Measurements from ENCODE around the gene MAZ.
"Not testable (repeated sequence)": the region's sequence is repeated elsewhere in the genome, so short reads cannot be mapped to it uniquely, and the experiment has no call there.

The MAZ gene

DNA sequence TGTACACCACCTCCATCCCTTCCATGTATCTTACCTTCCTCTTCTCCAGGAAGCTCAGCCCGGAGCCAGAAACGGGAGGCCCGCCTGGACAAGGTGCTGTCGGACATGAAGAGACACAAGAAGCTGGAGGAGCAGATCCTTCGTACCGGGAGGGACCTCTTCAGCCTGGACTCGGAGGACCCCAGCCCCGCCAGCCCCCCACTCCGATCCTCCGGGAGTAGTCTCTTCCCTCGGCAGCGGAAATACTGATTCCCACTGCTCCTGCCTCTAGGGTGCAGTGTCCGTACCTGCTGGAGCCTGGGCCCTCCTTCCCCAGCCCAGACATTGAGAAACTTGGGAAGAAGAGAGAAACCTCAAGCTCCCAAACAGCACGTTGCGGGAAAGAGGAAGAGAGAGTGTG, 13.2 kb downstream of the MAZ start:
- H3K27ac ChIP-seq = peak overlapping the region; percentile 96
- no peak for DNase-seq (ENCODE audit: low read depth, low spot score)

DNA sequence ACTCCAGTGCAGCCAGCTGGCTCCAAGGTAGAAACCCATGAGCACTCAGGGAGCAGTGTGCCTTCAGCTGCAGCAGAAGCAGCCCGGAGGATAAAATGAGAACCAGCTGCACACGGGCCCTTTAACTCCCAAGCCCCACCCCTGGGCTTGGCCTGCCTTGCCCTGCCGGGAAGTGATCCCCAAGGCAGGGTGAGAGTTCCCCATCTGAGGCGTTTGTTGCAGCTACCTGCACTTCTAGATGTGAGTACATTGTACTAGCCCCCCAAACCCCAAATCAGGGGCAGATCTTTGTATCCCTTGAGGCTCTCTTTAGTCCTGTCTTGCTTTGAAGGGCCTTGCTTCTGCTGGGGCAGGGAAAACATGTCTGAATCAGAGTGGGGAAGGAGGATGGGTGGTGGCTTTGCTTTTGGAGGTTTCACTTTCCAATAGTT, 14.0 kb downstream of the MAZ start, which contains the start of gene MVP:
TSS of gene MVP (plus strand) at position 192 of the 431 bp plus-strand sequence. CDS start 10,088 bp downstream, outside the sequence.
- no peak for DNase-seq (ENCODE audit: low read depth, low spot score)

DNA sequence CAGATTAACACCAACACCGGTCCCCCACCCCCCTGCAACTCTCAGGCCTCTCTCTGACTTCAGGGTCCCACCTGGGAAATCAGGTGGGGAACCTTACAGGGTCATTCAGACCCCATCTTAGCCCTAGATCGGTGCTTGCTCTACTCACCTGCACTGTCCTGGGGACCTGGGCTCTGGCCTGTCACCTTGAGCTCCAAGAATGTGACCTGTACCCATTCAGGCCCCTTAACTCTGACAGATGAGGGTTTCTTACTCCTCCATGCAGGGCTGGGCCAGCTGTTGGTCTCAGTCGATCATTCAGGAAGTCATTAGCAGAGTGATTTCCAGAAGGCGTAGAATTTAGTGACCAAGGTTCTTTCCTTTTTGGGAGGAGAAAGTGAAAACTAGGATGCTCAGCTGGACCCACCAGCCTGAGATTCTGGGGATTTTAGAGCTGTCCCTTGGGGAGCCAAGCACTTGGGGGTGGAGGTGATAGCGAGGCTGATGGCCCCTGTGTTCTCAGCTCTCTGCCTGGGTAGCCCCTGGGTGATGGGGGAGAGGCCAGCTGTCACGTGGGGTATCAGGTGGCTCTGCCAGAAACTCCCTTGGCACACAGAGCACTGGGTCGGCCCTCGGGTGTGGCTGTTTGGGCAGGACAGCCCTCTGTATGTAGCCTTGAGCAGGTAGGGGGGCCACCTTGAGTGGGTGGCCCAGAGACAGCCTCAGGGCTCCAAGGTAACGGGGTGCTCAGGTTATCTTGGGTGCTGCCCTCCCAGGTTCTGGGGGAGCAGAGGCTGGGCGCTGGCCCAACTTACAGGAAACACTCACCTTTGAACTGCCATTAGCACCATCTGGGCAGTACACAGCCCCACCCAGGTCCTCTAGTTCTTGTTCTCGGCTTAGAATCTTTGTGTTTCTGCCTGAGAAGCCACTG, 14.7 kb downstream of the MAZ start:
- DNase-seq (ENCODE audit: low read depth, low spot score) = no peak

More for the DNA sequence above, 14.0 kb downstream of the MAZ start, which contains the start of gene MVP:
- peak within 1 kb of the TSS; percentile 96 for H3K27ac ChIP-seq

DNA sequence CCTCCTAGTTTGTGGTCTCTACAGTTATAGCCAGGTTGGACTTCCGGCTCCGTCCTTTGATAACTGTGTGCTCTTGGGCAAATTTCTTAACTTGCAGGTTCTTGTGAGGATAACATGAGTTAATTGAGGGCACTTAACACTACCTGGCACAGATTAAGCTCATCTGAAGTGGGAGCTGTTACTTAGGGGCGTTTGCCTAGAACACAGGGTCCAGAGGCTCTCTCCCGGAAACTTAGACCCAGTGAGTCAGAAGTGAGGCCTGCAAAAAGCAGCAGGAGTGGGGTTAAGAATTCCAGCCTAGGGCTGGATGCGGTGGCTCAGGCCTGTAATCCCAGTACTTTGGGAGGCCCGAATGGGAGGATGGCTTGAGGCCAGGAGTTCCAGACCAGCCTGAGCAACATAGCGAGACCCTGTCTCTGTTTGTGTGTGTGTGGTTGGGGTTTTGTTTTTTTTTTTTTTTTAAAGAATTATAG, 15.3 kb downstream of the MAZ start:
- DNase-seq (ENCODE audit: low read depth, low spot score) = no peak
- peak overlapping the region; percentile 96 for H3K27ac ChIP-seq

More for the DNA sequence above, 14.7 kb downstream of the MAZ start:
- peak overlapping the region; percentile 96 for H3K27ac ChIP-seq

DNA sequence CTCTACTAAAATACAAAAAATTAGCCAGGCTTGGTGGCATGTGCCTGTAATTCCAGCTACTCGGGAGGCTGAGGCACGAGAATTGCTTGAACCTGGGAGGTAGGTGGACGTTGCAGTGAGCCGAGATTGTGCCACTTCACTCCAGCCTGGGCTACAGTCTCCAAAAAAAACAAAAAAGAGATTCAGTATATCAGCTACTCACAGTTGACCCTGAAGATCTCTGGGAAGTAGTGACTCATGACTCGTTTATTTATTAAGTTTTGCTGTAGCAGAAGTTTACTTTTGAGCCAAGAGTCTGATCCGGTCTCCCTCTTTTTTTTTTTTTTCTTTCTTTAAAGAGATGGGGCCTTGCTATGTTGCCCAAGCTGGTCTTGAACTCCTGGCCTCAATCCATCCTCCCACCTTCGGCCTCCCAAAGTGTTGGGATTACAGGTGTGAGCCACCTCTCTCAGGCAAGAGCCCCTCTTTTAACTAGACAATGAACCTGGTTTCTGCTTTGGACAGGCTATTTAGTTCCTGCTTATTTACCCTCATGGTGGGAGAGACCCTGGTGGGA, 18.3 kb downstream of the MAZ start:
- DNase-seq (ENCODE audit: low read depth, low spot score) = no peak
- H3K27ac ChIP-seq = peak overlapping the region; percentile 67

DNA sequence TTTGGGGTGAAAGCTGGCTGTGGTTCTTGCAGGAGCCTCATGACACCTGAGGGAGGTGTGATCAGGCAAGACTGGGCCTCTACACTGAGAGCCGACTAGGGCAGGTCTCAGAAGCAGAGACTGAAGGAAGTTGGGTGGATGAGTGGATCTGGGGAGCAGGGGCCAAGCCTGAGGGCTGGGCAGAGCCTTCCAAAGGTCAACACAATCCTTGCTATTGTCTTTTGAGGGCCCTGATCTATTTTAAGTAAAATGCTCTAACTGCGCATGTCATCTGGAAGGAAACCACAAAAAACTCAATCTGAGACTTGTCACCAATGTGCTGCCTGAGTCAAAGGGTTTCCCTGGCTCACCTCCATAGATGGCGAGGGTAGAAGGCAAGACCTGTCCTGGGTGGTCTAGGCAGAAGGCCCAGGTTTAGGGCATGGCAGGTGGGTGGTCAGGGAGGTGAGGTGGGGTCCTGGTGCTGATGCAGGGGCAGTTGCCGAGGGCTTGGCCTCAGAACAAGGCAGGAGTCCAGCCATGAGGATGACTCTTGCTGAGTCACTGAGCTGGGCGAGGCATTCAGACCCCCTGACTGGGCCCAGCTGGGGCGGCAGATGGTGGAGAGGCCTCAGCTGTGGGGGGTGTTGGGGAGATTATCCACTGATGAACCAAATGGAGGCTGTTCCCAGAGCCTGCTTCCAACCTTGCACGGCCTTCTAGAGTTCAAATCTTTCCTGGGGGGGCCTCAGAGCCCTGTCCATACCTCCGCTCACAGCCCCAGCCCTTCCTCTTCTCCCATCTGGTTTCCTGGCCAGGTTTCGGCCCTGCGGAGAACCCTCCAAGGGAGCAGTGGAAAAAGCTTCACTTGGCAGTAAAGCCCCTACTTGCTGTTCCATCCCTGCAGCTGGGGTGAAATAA, 19.1 kb downstream of the MAZ start:
- no peak for DNase-seq (ENCODE audit: low read depth, low spot score)

DNA sequence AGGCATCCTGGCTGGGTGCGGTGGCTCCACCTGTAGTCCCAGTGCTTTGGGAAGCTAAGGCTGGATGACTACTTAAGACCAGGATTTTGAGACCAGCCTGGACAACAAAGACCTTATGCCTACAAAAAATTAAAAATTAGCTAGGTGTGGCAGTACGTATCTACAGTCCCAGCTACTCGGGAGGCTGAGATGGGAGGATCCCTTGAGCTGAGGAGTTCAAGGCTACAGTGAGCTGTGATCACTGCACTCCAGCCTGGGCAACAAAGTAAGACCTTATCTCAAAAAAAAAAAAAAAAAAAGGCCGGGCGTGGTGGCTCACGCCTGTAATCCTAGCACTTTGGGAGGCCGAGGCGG, 20.0 kb downstream of the MAZ start:
- DNase-seq (ENCODE audit: low read depth, low spot score) = no peak
- no peak overlapping the region for H3K27ac ChIP-seq

More for the DNA sequence above, 19.1 kb downstream of the MAZ start:
- H3K27ac ChIP-seq = peak overlapping the region; percentile 67

DNA sequence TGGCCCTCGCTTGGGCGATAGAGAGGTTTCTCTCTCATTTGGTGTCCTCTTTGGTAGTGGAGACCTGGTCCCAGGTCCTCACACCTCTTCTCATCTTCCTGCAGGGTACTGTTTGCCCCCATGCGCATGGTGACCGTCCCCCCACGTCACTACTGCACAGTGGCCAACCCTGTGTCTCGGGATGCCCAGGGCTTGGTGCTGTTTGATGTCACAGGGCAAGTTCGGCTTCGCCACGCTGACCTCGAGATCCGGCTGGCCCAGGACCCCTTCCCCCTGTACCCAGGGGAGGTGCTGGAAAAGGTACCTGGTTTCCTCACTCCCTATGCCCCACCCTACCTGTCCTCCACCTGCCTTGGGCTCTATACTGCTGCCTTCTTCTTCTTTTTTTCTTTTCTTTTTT, 24.4 kb downstream of the MAZ start:
- no peak for DNase-seq (ENCODE audit: low read depth, low spot score)
- H3K27ac ChIP-seq = no peak overlapping the region

DNA sequence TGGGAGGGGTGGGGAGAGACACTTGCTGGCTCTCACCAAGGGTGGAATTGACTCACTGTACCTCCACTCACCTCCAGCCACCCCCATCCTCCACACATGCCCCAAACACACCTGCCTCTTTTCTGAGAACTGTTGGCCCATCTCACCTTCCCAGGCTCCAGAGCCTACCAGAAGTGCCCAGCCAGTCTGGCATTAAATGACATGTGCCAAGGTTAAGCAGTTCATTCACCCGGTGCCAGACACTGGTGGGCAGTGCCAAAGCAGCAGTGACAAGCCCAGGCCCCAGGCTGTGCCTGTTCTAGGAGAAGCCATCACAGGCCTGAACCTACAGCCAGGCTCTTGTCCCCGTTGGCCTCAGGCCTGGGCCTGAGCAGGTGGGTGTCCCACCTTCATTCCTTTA, 25.2 kb downstream of the MAZ start:
- DNase-seq (ENCODE audit: low read depth, low spot score) = no peak
- no peak overlapping the region for H3K27ac ChIP-seq

DNA sequence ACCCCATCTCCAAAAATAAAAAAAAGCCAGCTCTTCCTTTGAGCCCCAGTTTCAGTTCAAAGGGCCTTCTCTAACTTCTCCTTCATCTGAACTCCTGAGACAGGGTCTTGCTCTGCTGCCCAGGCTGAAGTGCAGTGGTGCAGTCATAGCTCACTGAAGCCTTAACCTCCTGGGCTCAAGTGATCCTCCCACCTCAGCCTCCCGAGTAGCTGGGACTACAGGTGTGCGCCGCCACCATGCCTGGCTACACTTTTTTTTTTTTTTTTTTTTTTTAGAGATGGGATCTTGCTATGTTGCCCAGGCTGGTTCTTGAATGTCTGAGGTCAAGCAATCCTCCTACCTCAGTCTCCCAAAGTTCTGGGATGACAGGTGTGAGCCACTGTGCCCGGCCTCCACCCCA, 26.9 kb downstream of the MAZ start:
- not testable (repeated sequence) for H3K27ac ChIP-seq; DNase-seq (ENCODE audit: low read depth, low spot score)

DNA sequence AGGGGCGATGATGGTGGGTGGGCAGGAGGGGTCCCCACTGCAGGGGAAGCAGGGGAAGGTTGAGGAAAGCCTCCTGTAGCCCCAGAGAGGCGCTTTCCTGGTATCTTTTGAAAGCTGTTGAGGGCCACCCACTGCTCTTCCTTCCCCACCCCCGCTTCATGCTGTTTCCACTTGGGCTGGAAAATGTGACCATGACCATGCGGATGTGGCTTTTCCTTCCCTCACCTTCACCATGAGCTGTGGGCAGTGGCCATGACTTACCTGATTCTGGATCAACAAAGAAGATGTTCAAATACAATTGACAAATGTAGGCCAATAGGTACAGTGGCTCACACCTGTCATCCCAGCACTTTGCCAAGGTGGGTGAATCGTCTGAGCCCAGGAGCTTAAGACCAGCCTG, 27.8 kb downstream of the MAZ start:
- no peak for DNase-seq (ENCODE audit: low read depth, low spot score)
- no peak overlapping the region for H3K27ac ChIP-seq

DNA sequence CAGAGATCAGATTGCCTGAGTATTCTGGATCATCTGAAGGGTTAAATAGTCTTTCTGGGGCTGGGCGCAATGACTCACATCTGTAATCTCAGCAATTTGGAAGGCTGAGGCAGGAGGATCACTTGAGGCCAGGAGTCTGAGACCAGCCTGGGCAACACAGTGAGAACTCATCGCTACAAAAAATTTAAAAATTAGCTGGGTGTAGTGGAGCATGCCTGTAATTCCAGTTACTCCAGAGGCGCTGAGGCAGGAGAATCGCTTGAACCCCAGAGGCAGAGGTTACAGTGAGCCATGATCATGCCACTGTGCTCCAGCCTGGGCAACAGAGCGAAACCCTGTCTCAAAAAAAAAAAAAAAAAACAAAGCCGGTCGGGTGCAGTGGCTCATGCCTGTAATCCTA, 29.6 kb downstream of the MAZ start:
- no peak for DNase-seq (ENCODE audit: low read depth, low spot score)

DNA sequence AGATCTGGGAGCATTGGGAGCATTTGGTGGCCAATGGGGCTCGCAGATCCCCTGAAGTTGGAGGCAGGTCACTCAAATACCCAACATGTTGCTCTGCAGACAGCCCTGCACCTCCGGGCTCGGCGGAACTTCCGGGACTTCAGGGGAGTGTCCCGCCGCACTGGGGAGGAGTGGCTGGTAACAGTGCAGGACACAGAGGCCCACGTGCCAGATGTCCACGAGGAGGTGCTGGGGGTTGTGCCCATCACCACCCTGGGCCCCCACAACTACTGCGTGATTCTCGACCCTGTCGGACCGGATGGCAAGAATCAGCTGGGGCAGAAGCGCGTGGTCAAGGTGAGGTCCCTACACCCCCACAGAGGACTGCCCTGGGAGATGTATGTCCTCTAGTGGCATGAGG, 30.3 kb downstream of the MAZ start:
- DNase-seq (ENCODE audit: low read depth, low spot score) = no peak
- H3K27ac ChIP-seq = no peak overlapping the region

More for the DNA sequence above, 29.6 kb downstream of the MAZ start:
- H3K27ac ChIP-seq = no peak overlapping the region

DNA sequence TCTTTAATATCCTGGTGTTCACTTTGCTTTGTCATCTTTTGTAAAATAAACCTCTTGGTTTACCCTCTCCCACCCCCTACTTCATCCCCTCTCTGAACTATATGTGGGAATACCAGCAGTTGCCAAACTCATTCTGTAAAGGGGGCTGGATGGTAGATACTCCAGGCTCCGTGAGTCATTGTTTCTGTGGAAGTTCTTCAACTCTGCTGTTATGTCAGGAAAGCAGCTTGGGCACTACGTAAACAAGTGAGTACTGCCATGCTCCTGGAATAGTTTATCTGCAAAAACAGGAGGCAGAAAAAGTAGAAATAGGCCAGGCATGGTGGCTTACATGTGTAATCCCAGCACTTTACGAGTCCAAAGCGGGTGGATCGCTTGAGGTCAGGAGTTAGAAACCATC, 31.5 kb downstream of the MAZ start:
- H3K27ac ChIP-seq = no peak overlapping the region
- DNase-seq (ENCODE audit: low read depth, low spot score) = no peak

DNA sequence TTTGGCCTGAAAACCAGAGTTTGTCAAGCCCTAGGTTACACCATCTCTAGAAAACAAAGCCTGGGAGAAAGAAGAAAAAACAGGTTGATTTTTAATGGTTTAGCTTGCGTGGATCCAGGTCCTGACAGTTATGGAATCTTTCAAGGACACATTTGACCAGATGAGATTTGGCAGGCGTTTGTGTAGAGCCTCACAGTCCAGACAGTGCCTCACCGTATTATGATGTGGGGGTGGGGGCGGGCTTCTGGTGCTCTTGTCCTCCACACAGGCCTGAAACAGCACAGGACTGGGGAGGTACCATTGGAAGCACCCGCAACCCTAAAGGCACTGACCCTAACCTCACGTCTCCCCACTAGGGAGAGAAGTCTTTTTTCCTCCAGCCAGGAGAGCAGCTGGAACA, 33.5 kb downstream of the MAZ start:
- H3K27ac ChIP-seq = no peak overlapping the region
- no peak for DNase-seq (ENCODE audit: low read depth, low spot score)

DNA sequence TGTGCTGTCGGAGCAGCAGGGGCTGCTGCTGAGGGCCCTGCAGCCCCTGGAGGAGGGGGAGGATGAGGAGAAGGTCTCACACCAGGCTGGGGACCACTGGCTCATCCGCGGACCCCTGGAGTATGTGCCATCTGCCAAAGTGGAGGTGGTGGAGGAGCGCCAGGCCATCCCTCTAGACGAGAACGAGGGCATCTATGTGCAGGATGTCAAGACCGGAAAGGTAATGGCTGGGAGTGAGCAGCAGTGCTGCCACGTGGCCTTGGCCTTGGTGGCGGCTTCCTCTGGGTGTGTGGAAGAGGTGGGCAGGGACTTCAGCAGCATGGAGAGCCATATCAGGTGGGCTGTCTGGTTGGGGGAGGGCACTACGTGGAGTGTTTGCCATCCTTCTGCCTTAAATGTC, 33.9 kb downstream of the MAZ start:
- DNase-seq (ENCODE audit: low read depth, low spot score) = no peak
- H3K27ac ChIP-seq = no peak overlapping the region

DNA sequence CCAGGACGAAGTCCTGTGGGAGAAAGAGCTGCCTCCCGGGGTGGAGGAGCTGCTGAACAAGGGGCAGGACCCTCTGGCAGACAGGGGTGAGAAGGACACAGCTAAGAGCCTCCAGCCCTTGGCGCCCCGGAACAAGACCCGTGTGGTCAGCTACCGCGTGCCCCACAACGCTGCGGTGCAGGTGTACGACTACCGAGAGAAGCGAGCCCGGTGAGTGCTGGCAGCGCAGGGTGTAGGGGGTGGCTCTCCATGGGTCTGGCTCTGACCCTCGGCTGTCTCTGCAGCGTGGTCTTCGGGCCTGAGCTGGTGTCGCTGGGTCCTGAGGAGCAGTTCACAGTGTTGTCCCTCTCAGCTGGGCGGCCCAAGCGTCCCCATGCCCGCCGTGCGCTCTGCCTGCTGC, 35.3 kb downstream of the MAZ start:
- H3K27ac ChIP-seq = no peak overlapping the region
- no peak for DNase-seq (ENCODE audit: low read depth, low spot score)

DNA sequence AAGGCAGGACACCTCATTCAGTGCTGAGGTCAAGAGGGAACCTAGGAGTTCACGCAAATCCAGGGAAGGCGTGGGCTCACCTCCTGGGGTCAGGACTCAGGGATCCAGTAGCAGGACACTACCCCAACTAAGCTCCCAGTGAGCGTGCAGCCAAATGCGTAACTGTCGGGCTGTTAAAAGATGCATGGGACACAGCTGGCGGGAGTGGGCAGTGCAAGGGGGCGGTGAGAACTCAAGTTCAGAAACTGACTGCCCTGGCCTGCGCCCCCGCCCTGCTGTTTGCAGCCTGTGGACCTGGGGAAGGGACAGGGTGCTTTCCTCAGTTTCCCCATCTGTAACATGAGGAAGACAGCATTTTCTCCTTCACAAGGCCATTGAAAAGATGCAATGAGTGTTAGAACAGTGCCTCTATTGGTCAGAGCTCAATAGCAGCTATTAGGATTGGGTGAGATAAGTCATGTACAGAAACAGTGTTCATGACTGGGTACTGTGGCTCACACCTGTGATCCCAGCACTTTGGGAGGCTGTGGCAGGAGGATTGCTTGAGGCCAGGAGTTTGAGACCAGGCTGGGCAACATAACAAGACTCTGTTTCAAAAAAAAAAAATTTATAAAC, 36.5 kb downstream of the MAZ start:
- no peak overlapping the region for H3K27ac ChIP-seq
- DNase-seq (ENCODE audit: low read depth, low spot score) = no peak

DNA sequence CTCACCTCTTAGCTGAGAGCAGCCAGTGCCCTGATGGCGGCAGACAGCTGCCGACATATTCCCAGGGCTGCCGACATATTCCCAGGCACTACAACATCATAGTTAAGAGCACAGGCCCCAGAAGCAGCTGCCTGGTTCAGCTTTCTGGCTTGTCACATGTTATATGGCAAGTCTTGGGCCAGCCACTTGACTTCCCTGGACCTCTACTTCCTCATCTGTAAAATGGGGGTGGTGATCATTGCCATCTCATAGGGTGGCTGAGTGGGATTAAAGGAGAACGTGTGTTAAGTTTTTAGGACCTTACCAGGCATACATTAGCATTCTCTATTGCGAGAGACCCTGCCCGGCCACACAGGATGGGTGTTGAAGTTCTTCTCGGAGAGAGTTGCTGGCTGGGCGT, 37.6 kb downstream of the MAZ start:
- H3K27ac ChIP-seq = no peak overlapping the region
- no peak for DNase-seq (ENCODE audit: low read depth, low spot score)

Measured in epithelial cell of prostate (primary cell).